ENCODE measurements around the gene PRPF40B. TPM values are rescaled to one million over a fixed set of nuclear protein-coding genes. Genes with fewer than 3 reads are reported as not detected.
A peak's percentile ranks its signal among the peaks of the same experiment; 100 is the strongest.

The PRPF40B gene
- total and polyA plus RNA-seq, 8 donors = 6.6 to 39.7 (median 13.3) TPM

GRCh38 chr12:49665384-49665783 lies 42.0 kb downstream of the PRPF40B start:
- intact Hi-C loops (cut with DNase I; ENCODE audit: low total_unique reads) = no loop called here
- Histone ChIP-seq H3K4me1 (peaks cover 20 to 59% (median 48%) of the 10 kb centered on the region in 4 donors), H3K9me3 (no peaks in the 10 kb centered on the region), H3K27ac (peak overlapping the region in 3 of 5 donors; percentile 23 to 80 (median 78)), H3K27me3 (no peaks in the 10 kb centered on the region), H3K4me3 (no peak overlapping the region), H3K36me3 (peaks cover 0 to 8% (median 0%) of the 10 kb centered on the region in 4 donors)
- DNase-seq = no peak
- WGBS, 5 donors = 55 to 96% (median 78%) methylated on average over 2 of the region's 2 CpGs
- TF ChIP-seq POLR2AphosphoS5 (IDR thresholded peaks at IDR 0.05) (no peak), EP300 (IDR thresholded peaks at IDR 0.05) (no peak), POLR2A (IDR thresholded peaks at IDR 0.05) (no peak)
- TF ChIP-seq, protein P1, sequence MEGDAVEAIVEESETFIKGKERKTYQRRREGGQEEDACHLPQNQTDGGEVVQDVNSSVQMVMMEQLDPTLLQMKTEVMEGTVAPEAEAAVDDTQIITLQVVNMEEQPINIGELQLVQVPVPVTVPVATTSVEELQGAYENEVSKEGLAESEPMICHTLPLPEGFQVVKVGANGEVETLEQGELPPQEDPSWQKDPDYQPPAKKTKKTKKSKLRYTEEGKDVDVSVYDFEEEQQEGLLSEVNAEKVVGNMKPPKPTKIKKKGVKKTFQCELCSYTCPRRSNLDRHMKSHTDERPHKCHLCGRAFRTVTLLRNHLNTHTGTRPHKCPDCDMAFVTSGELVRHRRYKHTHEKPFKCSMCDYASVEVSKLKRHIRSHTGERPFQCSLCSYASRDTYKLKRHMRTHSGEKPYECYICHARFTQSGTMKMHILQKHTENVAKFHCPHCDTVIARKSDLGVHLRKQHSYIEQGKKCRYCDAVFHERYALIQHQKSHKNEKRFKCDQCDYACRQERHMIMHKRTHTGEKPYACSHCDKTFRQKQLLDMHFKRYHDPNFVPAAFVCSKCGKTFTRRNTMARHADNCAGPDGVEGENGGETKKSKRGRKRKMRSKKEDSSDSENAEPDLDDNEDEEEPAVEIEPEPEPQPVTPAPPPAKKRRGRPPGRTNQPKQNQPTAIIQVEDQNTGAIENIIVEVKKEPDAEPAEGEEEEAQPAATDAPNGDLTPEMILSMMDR (IDR thresholded peaks at IDR 0.05) = no peak

DNA sequence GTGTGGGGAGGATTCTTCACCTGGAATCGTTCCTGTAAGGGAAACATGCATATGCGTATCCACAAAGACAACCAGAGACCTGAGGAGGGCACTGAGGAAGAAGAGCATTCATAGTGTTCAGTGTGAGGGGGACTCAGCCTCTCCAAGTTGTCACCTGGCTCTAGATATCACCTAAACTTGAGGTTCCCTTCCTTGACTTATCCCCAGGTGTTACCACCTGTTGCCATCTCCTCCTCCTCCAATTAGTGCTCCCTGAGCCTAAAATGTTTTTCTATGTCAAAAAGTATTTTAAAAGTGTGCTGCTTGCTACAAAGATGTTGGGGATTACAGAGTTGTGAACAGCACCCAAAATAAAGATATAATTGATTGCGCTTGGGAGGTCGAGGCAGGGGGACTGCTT lies 42.8 kb downstream of the PRPF40B start:
- WGBS, 5 donors = 86 to 99% (median 95%) methylated on average over 4 of the region's 4 CpGs
- H3K27me3 ChIP-seq = no peaks in the 10 kb centered on the region
- no peak overlapping the region for H3K27ac ChIP-seq
- no peaks in the 10 kb centered on the region for H3K9me3 ChIP-seq
- intact Hi-C loops (cut with DNase I; ENCODE audit: low total_unique reads) = no loop called here
- H3K4me3 ChIP-seq = no peak overlapping the region
- DNase-seq = no peak
- peaks cover 0 to 4% (median 0%) of the 10 kb centered on the region in 4 donors for H3K36me3 ChIP-seq
- no peak for TF ChIP-seq EP300 (IDR thresholded peaks at IDR 0.05)
- TF ChIP-seq POLR2AphosphoS5 (IDR thresholded peaks at IDR 0.05) = no peak
- TF ChIP-seq POLR2A (IDR thresholded peaks at IDR 0.05) = no peak
- peaks cover 27 to 60% (median 53%) of the 10 kb centered on the region in 4 donors for H3K4me1 ChIP-seq

- no peak for DNase-seq
- Histone ChIP-seq H3K9me3 (no peaks in the 10 kb centered on the region), H3K27me3 (no peaks in the 10 kb centered on the region), H3K4me3 (no peak overlapping the region), H3K4me1 (peaks cover 35 to 67% (median 55%) of the 10 kb centered on the region in 4 donors), H3K36me3 (peaks cover 0 to 4% (median 0%) of the 10 kb centered on the region in 4 donors), H3K27ac (no peak overlapping the region)
- intact Hi-C loops (cut with DNase I; ENCODE audit: low total_unique reads) = no loop called here
- WGBS, 5 donors = 83 to 97% (median 89%) methylated on average over 2 of the region's 2 CpGs
- no peak for TF ChIP-seq POLR2A (IDR thresholded peaks at IDR 0.05)
- no peak for TF ChIP-seq POLR2AphosphoS5 (IDR thresholded peaks at IDR 0.05)
- TF ChIP-seq EP300 (IDR thresholded peaks at IDR 0.05) = no peak
- TF ChIP-seq, protein P1 (IDR thresholded peaks at IDR 0.05) = no peak
These were observed 44.1 kb downstream of the PRPF40B start for GRCh38 chr12:49667325-49668090.

- intact Hi-C loops (cut with DNase I; ENCODE audit: low total_unique reads) = no loop called here
- H3K27ac ChIP-seq = peak overlapping the region in 2 of 5 donors; percentile 89 to 90
- WGBS, 5 donors = 73 to 94% (median 88%) methylated on average over 4 of the region's 4 CpGs
These were observed 46.4 kb downstream of the PRPF40B start for GRCh38 chr12:49669796-49670195.

More at GRCh38 chr12:49669796-49670195, 46.4 kb downstream of the PRPF40B start:
- no peak overlapping the region for H3K4me3 ChIP-seq
- no peaks in the 10 kb centered on the region for H3K27me3 ChIP-seq
- TF ChIP-seq EP300 (IDR thresholded peaks at IDR 0.05) = no peak
- TF ChIP-seq POLR2AphosphoS5 (IDR thresholded peaks at IDR 0.05) = no peak
- TF ChIP-seq, protein P1 (IDR thresholded peaks at IDR 0.05) = no peak
- TF ChIP-seq POLR2A (IDR thresholded peaks at IDR 0.05) = no peak
- H3K9me3 ChIP-seq = no peaks in the 10 kb centered on the region
- H3K36me3 ChIP-seq = peaks cover 0 to 4% (median 0%) of the 10 kb centered on the region in 4 donors
- peaks cover 48 to 67% (median 56%) of the 10 kb centered on the region in 4 donors for H3K4me1 ChIP-seq
- no peak for DNase-seq
